ENCODE measurements around the gene TM4SF1. TPM values are rescaled to one million over a fixed set of nuclear protein-coding genes. Genes with fewer than 3 reads are reported as not detected.

The TM4SF1 gene
- total and polyA plus RNA-seq, 2 experiments from 2014 or later = 0.10 to 0.74 TPM

DNA sequence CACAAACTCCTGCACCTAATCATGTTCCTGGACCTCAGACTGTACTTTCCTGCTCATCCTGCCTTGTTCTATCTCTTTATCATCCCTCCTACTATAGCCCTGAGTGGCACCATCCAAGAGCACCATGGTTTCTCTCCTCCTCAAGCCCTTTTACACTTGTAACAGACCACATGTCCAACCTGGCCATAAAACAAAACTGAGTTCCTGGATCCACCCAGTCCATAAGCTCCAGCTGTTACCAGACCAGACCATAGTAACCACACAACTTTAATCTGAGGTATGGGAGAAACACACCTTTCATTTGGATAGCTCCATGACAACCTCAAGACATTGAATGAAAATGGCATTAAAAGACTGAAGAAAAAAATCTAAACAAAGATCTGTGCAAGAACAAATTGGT, 53.1 kb downstream of the TM4SF1 start:
- H3K9me2 ChIP-seq (ENCODE audit: insufficient read depth) = peaks cover 5% of the 10 kb centered on the region; the same call in 1 of the 2 replicates
- no peaks in the 10 kb centered on the region for H3K4me1 ChIP-seq (ENCODE audit: insufficient read depth)
- ATAC-seq = no peak
- no peak for DNase-seq (ENCODE audit: low spot score)
- no peak overlapping the region for H3K4me3 Mint-ChIP-seq
- no peaks in the 10 kb centered on the region for H3K36me3 ChIP-seq (ENCODE audit: insufficient read depth)
- no peak overlapping the region for H3K4me2 ChIP-seq
- H3K36me3 Mint-ChIP-seq (ENCODE audit: low read depth) = no peaks in the 10 kb centered on the region; the same call in 2 of the 3 replicates
- no peaks in the 10 kb centered on the region for H3K27me3 ChIP-seq (ENCODE audit: insufficient read depth)
- H3K4me3 ChIP-seq = no peak overlapping the region
- H3F3A ChIP-seq (replicated peaks; ENCODE audit: low read depth) = no peaks in the 10 kb centered on the region
- H3K27ac Mint-ChIP-seq = no peak overlapping the region
- peaks cover 6% of the 10 kb centered on the region for H3K27me3 Mint-ChIP-seq (ENCODE audit: insufficient read depth, low read depth, poor library complexity)
- no peak overlapping the region for H2AFZ ChIP-seq
- no peak for TF ChIP-seq ZNF114 (CRISPR knock-in tag; IDR thresholded peaks at IDR 0.05)
- no peak for TF ChIP-seq CREB1 (CRISPR knock-in tag; IDR thresholded peaks at IDR 0.05; ENCODE audit: low read depth)
- TF ChIP-seq, protein P1, sequence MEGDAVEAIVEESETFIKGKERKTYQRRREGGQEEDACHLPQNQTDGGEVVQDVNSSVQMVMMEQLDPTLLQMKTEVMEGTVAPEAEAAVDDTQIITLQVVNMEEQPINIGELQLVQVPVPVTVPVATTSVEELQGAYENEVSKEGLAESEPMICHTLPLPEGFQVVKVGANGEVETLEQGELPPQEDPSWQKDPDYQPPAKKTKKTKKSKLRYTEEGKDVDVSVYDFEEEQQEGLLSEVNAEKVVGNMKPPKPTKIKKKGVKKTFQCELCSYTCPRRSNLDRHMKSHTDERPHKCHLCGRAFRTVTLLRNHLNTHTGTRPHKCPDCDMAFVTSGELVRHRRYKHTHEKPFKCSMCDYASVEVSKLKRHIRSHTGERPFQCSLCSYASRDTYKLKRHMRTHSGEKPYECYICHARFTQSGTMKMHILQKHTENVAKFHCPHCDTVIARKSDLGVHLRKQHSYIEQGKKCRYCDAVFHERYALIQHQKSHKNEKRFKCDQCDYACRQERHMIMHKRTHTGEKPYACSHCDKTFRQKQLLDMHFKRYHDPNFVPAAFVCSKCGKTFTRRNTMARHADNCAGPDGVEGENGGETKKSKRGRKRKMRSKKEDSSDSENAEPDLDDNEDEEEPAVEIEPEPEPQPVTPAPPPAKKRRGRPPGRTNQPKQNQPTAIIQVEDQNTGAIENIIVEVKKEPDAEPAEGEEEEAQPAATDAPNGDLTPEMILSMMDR (conservative IDR thresholded peaks at IDR 0.05; ENCODE audit: low read depth in 2 of 2) = no peak
- no peak for TF ChIP-seq NANOG (IDR thresholded peaks at IDR 0.05; ENCODE audit: borderline replicate concordance)
- TF ChIP-seq, protein P2, sequence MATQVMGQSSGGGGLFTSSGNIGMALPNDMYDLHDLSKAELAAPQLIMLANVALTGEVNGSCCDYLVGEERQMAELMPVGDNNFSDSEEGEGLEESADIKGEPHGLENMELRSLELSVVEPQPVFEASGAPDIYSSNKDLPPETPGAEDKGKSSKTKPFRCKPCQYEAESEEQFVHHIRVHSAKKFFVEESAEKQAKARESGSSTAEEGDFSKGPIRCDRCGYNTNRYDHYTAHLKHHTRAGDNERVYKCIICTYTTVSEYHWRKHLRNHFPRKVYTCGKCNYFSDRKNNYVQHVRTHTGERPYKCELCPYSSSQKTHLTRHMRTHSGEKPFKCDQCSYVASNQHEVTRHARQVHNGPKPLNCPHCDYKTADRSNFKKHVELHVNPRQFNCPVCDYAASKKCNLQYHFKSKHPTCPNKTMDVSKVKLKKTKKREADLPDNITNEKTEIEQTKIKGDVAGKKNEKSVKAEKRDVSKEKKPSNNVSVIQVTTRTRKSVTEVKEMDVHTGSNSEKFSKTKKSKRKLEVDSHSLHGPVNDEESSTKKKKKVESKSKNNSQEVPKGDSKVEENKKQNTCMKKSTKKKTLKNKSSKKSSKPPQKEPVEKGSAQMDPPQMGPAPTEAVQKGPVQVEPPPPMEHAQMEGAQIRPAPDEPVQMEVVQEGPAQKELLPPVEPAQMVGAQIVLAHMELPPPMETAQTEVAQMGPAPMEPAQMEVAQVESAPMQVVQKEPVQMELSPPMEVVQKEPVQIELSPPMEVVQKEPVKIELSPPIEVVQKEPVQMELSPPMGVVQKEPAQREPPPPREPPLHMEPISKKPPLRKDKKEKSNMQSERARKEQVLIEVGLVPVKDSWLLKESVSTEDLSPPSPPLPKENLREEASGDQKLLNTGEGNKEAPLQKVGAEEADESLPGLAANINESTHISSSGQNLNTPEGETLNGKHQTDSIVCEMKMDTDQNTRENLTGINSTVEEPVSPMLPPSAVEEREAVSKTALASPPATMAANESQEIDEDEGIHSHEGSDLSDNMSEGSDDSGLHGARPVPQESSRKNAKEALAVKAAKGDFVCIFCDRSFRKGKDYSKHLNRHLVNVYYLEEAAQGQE (IDR thresholded peaks at IDR 0.05; ENCODE audit: unreplicated experiment) = no peak
- no peak for TF ChIP-seq ZNF331 (CRISPR knock-in tag; IDR thresholded peaks at IDR 0.05; ENCODE audit: low read depth)
- TF ChIP-seq, protein P3, sequence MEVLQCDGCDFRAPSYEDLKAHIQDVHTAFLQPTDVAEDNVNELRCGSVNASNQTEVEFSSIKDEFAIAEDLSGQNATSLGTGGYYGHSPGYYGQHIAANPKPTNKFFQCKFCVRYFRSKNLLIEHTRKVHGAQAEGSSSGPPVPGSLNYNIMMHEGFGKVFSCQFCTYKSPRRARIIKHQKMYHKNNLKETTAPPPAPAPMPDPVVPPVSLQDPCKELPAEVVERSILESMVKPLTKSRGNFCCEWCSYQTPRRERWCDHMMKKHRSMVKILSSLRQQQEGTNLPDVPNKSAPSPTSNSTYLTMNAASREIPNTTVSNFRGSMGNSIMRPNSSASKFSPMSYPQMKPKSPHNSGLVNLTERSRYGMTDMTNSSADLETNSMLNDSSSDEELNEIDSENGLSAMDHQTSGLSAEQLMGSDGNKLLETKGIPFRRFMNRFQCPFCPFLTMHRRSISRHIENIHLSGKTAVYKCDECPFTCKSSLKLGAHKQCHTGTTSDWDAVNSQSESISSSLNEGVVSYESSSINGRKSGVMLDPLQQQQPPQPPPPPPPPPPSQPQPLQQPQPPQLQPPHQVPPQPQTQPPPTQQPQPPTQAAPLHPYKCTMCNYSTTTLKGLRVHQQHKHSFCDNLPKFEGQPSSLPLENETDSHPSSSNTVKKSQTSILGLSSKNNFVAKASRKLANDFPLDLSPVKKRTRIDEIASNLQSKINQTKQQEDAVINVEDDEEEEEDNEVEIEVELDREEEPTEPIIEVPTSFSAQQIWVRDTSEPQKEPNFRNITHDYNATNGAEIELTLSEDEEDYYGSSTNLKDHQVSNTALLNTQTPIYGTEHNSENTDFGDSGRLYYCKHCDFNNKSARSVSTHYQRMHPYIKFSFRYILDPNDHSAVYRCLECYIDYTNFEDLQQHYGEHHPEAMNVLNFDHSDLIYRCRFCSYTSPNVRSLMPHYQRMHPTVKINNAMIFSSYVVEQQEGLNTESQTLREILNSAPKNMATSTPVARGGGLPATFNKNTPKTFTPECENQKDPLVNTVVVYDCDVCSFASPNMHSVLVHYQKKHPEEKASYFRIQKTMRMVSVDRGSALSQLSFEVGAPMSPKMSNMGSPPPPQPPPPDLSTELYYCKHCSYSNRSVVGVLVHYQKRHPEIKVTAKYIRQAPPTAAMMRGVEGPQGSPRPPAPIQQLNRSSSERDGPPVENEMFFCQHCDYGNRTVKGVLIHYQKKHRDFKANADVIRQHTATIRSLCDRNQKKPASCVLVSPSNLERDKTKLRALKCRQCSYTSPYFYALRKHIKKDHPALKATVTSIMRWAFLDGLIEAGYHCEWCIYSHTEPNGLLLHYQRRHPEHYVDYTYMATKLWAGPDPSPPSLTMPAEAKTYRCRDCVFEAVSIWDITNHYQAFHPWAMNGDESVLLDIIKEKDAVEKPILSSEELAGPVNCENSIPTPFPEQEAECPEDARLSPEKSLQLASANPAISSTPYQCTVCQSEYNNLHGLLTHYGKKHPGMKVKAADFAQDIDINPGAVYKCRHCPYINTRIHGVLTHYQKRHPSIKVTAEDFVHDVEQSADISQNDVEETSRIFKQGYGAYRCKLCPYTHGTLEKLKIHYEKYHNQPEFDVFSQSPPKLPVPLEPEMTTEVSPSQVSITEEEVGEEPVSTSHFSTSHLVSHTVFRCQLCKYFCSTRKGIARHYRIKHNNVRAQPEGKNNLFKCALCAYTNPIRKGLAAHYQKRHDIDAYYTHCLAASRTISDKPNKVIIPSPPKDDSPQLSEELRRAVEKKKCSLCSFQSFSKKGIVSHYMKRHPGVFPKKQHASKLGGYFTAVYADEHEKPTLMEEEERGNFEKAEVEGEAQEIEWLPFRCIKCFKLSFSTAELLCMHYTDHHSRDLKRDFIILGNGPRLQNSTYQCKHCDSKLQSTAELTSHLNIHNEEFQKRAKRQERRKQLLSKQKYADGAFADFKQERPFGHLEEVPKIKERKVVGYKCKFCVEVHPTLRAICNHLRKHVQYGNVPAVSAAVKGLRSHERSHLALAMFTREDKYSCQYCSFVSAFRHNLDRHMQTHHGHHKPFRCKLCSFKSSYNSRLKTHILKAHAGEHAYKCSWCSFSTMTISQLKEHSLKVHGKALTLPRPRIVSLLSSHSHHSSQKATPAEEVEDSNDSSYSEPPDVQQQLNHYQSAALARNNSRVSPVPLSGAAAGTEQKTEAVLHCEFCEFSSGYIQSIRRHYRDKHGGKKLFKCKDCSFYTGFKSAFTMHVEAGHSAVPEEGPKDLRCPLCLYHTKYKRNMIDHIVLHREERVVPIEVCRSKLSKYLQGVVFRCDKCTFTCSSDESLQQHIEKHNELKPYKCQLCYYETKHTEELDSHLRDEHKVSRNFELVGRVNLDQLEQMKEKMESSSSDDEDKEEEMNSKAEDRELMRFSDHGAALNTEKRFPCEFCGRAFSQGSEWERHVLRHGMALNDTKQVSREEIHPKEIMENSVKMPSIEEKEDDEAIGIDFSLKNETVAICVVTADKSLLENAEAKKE (CRISPR knock-in tag; IDR thresholded peaks at IDR 0.05) = no peak
- H3K9me3 Mint-ChIP-seq = no peaks in the 10 kb centered on the region
- H3K27ac ChIP-seq (ENCODE audit: low read depth) = no peak overlapping the region
- H3K79me2 ChIP-seq (replicated peaks; ENCODE audit: insufficient read depth) = no peaks in the 10 kb centered on the region
- H3K4me1 Mint-ChIP-seq = peaks cover 6% of the 10 kb centered on the region; the same call in 2 of the 3 replicates
- no peaks in the 10 kb centered on the region for H4K20me1 ChIP-seq (replicated peaks; ENCODE audit: insufficient read depth)
